NCI-H2171 treated with DMSO at 0.1 percent for 48 hours (cell line): ENCODE data around the gene TNFRSF19.

ENCODE experiments used
- DNase-seq: peaks from one replicate; lab custom pipeline; 2025; lab: John Stamatoyannopoulos, UW

Gene TNFRSF19

GRCh38 chr13:23684647-23685046, 114.4 kb downstream of the TNFRSF19 start:
- no peak for DNase-seq

- no peak for DNase-seq
These were observed 115.2 kb downstream of the TNFRSF19 start for GRCh38 chr13:23685416-23685815.

GRCh38 chr13:23686948-23687347, 116.7 kb downstream of the TNFRSF19 start:
- DNase-seq, result no peak

- no peak for DNase-seq
These were observed 117.4 kb downstream of the TNFRSF19 start for GRCh38 chr13:23687614-23688013.

- DNase-seq, result no peak
These were observed 118.1 kb downstream of the TNFRSF19 start for GRCh38 chr13:23688336-23688735.

GRCh38 chr13:23690668-23691067, 120.5 kb downstream of the TNFRSF19 start:
- no peak for DNase-seq

GRCh38 chr13:23692816-23693215, 122.6 kb downstream of the TNFRSF19 start:
- no peak for DNase-seq

- DNase-seq, result no peak
These were observed 125.0 kb downstream of the TNFRSF19 start for GRCh38 chr13:23695196-23695595.

- no peak for DNase-seq
These were observed 125.7 kb downstream of the TNFRSF19 start for GRCh38 chr13:23695711-23696464.

- no peak for DNase-seq
These were observed 126.4 kb downstream of the TNFRSF19 start for GRCh38 chr13:23696610-23697009.

- no peak for DNase-seq
These were observed 127.6 kb downstream of the TNFRSF19 start for GRCh38 chr13:23697772-23698313.

GRCh38 chr13:23699271-23699670, 129.1 kb downstream of the TNFRSF19 start:
- DNase-seq, result no peak

GRCh38 chr13:23701186-23701585, 131.0 kb downstream of the TNFRSF19 start:
- no peak for DNase-seq

GRCh38 chr13:23701636-23702035, 131.4 kb downstream of the TNFRSF19 start:
- no peak for DNase-seq

- DNase-seq, result no peak
These were observed 133.1 kb downstream of the TNFRSF19 start for GRCh38 chr13:23703246-23703860.

- no peak for DNase-seq
These were observed 135.4 kb downstream of the TNFRSF19 start for GRCh38 chr13:23705583-23705982.

GRCh38 chr13:23707674-23708073, 137.5 kb downstream of the TNFRSF19 start:
- no peak for DNase-seq

- DNase-seq, result no peak
These were observed 139.3 kb downstream of the TNFRSF19 start for GRCh38 chr13:23709536-23709935.

GRCh38 chr13:23710366-23710765, 140.2 kb downstream of the TNFRSF19 start:
- DNase-seq, result no peak

GRCh38 chr13:23711355-23711754, 141.1 kb downstream of the TNFRSF19 start:
- DNase-seq, result no peak

- no peak for DNase-seq
These were observed 144.5 kb downstream of the TNFRSF19 start for GRCh38 chr13:23714672-23715071.

- DNase-seq, result peak; percentile 19
These were observed 145.0 kb downstream of the TNFRSF19 start for GRCh38 chr13:23715092-23715761.

GRCh38 chr13:23715762-23716235, 145.6 kb downstream of the TNFRSF19 start:
- DNase-seq, result no peak
